GM21360 (cell line): ENCODE results near the gene NCBP2.

Experiments
- ATAC-seq: cut with Tn5 transposase; IDR thresholded peaks from one replicate; pipeline ENCODE4 v1.9.1; 2021; ENCODE audit warnings: mild to moderate bottlenecking, moderate library complexity; ENCODE audit not compliant: unreplicated experiment

Gene NCBP2

GRCh38 chr3:196941729-196942225 lies 551 bp downstream of the NCBP2 start:
- peak; percentile 19 for ATAC-seq

- no peak for ATAC-seq
Observed at GRCh38 chr3:196938576-196938975, 3.8 kb downstream of the NCBP2 start.

GRCh38 chr3:196938124-196938523 lies 4.2 kb downstream of the NCBP2 start:
- ATAC-seq = no peak

- ATAC-seq = no peak
Observed at GRCh38 chr3:196936288-196936687, 6.0 kb downstream of the NCBP2 start.

- no peak for ATAC-seq
Observed at GRCh38 chr3:196932600-196932999, 9.7 kb downstream of the NCBP2 start.

GRCh38 chr3:196931828-196932587 lies 10.3 kb downstream of the NCBP2 start:
- ATAC-seq = no peak

- no peak for ATAC-seq
Observed at GRCh38 chr3:196931157-196931556, 11.2 kb downstream of the NCBP2 start.

- no peak for ATAC-seq
Observed at GRCh38 chr3:196927571-196928453, 14.5 kb downstream of the NCBP2 start.

GRCh38 chr3:196920733-196921132 lies 21.6 kb downstream of the NCBP2 start:
- no peak for ATAC-seq

- no peak for ATAC-seq
Observed at GRCh38 chr3:196918968-196919367, 23.4 kb downstream of the NCBP2 start.

GRCh38 chr3:196916995-196917394 lies 25.3 kb downstream of the NCBP2 start:
- ATAC-seq = no peak

GRCh38 chr3:196916221-196916620 lies 26.1 kb downstream of the NCBP2 start:
- ATAC-seq = no peak

- ATAC-seq = no peak
Observed at GRCh38 chr3:196915375-196915774, 27.0 kb downstream of the NCBP2 start.

GRCh38 chr3:196914866-196915265 lies 27.5 kb downstream of the NCBP2 start:
- no peak for ATAC-seq

GRCh38 chr3:196903740-196904139 lies 38.6 kb downstream of the NCBP2 start:
- ATAC-seq = no peak

GRCh38 chr3:196902296-196902695 lies 40.0 kb downstream of the NCBP2 start:
- ATAC-seq = no peak

- ATAC-seq = no peak
Observed at GRCh38 chr3:196901768-196902167, 40.6 kb downstream of the NCBP2 start.

GRCh38 chr3:196896229-196896628 lies 46.1 kb downstream of the NCBP2 start:
- ATAC-seq = no peak

GRCh38 chr3:196894557-196895295 lies 47.6 kb downstream of the NCBP2 start:
- no peak for ATAC-seq

- no peak for ATAC-seq
Observed at GRCh38 chr3:196889844-196890708, 52.3 kb downstream of the NCBP2 start.
